Limb (tissue), 2 donors: Measurements from ENCODE around the gene DISC1.
"Not testable (repeated sequence)": the region's sequence is repeated elsewhere in the genome, so short reads cannot be mapped to it uniquely, and the experiment has no call there.

Source experiments
- DNase-seq, 2 donors: peaks; one replicate each; pipeline ENCODE4 v3.0.0-alpha.2; 2016; ENCODE audit errors: extremely low spot score in 2 of 2

Gene DISC1

GRCh38 chr1:231885209-231885854, 258.7 kb downstream of the DISC1 start:
- no peak for DNase-seq

DNA sequence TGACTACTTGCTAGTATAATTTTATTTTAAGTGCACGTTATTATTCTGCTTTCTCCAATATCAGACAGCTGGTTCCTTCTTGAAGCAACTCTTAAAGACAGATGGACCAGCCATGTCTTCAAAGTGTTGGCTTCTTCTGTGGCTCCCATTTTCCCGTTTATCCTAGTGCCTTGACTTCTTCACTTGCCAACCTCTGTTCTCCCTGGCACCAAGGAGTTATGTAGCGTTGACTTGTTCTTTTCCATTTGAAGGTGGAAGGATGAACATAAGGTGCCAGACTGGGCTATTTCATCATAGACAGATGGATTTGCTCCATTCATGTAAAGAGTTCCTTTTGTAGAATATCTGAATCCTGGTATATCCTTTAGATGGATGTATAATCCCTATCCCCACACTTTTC, 260.6 kb downstream of the DISC1 start:
- no peak for DNase-seq

DNA sequence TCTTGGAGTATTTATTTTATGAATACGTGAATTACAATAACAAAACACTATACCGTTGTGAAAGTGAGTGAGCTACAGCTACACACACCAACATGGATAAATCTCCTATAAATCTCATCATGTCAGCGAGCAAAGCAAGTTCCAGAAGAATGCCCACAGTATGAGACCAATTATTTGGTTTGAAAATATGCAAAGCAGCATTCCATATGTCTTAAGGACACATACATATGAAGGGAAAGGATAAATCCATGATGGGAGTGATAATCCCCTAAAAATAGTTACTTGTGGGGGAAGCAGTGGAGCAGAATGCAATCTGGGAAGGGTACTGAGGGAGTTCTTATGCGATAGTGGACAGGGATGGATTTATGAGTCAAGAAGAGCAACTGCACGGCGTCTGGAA, 261.3 kb downstream of the DISC1 start:
- no peak for DNase-seq

DNA sequence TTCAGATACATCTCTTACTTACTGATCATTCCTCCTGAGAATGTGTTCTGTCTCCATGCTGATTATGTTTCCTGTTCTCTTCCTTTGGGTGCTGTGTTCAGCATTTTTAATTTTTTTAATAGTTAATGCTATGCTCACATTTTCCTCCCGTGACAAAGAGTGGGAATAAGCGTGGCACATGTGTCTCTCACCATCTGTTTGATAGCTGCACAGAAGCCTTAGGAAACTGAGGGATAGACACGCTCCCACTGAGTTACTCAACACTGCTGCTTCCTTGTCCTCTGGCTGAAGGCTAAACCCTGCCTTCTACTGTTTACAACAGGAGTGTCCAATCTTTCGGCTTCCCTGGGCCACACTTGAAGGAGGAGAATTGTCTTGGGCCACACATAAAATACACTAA, 264.2 kb downstream of the DISC1 start:
- DNase-seq: no peak

DNA sequence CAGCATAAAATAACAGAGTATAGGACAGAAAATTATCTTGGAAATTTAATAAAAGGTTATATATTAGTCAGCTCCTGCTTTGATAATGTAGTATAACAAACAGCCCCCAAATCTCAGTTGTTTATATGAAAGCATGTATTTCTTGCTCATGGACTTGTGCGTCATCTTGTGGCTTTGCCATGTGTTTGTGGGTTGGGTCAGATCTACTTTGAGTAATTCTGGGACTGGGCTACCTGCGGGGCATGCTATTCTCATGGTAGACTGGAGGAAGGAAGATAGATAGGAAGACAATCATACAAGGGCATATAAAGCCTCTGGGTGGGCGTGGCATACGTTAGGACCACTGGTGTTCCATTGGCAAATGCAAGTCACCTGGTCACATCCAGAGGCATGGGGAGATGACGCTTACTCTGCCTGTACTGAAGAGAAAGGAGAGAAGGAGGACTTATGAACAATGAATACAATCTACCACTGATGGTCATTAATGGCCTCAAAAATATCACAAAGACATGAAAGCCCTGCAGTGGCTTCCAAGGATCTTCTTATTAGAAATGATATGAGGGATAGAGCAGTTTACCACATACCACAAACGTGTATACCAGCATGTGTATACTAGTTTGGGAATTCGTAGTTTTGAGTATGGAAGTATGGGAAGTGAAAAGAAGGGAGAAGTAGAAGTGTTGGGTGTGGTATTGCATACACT, 267.0 kb downstream of the DISC1 start:
- no peak for DNase-seq

- no peak for DNase-seq
These were observed 270.2 kb downstream of the DISC1 start for GRCh38 chr1:231896806-231897205.

DNA sequence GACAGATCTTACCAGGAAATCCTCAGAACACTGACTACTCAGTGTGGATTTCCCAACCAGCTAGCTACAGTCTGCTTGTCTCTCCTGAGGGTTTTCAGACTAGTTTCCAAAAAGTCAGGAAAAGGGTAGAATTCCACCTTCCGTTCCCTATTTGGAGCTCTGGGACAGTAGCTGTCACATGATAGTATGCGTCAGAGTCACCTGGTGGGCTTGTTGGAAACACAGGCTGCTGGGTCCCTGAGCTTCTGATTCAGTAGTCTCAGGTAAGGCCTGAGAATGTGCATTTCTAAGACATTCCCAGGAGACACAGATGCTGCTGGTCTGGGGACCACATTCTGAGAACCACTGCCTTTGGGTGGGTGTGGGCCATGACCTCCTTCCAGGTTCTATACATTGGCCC, 272.5 kb downstream of the DISC1 start:
- no peak for DNase-seq

DNA sequence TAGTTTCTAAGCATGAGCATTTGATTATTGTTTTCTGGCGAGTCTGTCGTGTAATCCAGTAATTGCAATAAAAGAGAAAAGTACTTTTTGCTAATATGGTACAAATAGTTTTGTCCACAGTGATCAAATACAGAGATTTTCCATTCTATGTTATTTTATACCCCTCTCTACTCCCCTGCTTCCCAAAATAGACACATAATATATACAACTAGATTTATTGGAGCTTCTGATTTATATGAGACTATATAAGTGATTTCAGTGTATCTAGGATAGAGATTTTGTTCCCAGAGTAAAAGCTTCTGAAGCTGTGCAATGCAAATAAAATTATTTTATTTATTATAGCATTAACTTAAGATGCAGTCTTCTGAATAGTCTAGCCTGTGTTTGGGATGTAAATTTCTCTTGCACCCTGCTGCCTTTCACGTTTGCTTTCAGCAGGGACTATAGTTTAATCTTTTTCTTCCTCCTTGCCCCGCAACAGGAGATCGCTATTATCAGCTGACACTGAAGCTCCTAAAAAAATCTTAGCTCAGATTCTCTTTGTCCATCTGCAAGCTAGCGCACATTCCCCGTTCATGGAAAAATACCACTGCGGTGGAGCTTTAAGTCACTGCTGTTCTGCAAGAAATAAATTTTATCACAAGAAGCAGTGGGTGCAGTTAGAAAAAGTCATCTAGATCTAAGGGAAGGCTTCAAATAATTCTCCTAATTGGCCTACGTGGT, 273.3 kb downstream of the DISC1 start:
- no peak for DNase-seq

DNA sequence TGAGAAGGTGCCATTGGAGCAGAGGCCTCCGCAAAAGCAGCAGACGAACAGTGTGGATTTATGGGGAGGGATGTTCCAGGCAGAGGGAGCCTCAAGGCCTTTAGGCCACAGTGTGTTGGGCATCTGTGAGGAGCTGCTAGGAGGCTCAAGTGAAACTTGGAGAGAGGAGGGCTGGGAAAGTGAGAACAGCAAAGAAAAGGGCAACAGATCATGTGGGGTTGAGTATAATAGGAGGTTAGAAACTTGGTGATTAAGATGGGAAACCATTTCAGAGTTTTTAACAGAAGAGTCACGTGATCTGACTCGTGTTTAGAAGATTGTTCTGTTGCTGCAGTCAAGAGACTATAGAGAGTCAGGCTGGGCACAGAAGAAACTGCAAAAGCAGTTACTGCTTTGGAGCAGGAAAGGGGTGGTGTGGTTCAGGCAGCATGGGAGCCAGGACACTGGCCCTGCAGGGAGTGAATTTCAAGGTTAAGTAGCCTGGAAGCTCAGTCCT, 277.0 kb downstream of the DISC1 start:
- no peak for DNase-seq

DNA sequence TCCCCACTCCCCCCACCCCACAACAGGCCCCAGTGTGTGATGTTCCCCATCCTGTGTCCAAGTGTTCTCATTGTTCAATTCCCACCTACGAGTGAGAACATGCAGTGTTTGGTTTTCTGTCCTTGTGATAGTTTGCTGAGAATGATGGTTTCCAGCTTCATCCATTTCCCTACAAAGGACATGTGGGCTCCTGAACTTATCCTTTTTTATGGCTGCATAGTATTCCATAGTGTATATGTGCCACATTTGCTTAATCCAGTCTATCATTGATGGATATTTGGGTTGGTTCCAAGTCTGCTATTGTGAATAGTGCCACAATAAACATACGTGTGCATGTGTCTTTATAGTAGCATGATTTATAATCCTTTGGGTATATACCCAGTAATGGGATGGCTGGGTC, 280.7 kb downstream of the DISC1 start:
- not testable (repeated sequence) for DNase-seq

- DNase-seq: no peak
These were observed 286.9 kb downstream of the DISC1 start for GRCh38 chr1:231913493-231913892.

DNA sequence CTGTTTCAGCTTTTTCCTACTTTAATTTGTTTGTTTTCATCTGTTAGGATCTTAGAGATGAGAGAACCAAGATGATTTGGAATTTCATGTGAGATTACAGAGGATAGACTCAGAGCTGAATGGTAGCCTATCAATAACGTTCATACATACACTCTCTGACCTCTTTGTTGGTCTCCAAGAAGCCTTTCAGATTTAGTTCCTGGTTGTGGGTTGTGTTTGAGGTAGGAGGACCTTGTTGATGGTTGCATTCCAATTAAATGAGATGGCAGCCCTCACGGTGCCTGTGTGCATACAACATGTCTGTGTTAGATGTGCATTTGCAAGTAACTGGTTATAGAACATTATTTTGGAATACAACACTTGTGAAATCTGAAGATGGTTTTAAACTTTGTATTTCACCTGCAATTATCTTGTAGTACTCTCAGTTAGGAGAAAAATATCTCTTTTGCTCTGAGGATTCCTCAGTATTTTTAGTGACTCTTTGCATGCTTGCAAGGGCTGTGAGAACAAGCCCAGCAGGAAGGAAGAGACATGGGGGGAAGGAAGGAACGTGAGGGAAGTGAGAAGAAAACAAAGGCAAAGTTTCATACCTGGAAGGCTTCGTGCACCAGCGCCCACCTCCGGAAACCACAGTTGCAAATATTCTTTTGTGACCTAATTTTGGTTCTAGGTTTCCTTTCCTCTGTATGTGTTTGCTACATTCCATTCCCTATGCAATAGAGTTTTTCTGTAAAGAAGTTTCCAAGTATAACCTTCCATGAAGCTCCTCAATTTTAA, 291.8 kb downstream of the DISC1 start:
- DNase-seq: no peak

DNA sequence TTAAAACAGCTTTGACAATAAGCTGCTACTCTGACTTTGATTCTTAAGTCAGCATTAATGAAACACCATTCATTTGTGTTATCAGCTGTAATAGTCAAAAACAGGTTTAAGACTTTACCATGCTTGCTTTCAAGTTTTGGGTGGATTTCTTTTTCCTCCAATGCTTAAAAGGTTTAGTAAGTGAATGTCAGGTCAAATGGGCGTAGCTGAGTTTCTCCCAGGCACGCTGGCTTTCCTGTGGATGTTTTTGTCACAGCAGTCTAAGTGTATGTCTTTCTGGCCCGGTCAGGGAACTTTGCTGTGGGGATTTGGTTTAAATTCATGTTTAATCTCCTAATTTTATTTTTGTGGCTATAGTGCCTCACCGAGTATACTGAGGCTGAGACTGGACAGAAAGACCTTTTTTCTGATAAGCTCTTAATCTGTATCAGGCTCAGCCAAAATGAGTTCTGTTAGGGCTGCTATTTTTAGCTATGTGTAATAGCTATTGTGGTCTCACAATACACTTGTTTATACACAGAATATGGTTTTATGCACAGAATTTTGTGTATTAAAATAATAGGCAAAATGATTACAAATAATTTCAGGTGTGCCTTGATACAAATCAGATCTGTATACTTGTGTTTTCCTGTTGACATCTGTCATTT, 292.8 kb downstream of the DISC1 start:
- DNase-seq: no peak

DNA sequence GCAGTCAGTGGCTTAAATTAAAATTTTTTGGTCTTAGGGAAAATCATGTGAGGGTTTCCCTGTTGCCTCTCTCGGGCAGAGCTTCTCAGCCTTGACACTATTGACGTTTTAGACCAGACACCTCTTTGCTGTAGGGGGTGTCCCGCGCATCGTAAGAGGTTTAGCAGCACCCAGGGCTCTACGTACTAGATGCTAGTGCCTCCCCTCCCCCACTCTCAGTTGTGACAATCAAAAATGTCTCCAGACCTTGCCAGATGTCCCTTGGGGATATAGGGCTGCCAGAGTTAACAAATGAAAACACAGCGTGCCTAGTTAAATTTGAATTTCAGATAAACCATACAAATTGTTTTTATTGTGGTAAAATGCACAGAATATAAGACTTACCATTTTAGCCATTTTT, 293.3 kb downstream of the DISC1 start:
- DNase-seq: no peak

GRCh38 chr1:231921646-231922345, 295.2 kb downstream of the DISC1 start:
- no peak for DNase-seq

- DNase-seq: no peak
These were observed 297.0 kb downstream of the DISC1 start for GRCh38 chr1:231923491-231924041.

DNA sequence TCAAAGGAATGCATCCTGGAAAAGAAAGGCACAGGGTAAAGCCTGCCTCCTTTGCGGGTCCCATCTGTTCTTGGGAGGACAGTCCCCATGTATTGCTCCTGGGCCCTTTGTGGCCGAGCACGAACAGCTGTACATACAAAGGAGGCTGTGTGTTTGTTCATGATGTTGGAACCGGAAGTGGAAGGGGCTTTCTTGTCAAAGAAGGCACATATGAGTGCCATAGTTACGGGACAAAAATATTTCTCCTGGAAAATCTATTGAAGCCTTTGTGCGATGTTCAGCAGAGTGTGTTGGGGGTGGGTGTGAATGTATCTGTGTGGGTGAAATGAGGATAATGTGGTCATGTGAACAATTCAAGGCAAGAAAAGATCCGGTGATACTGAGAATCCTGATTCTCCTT, 297.6 kb downstream of the DISC1 start:
- peak; percentile 21 to 48 for DNase-seq

DNA sequence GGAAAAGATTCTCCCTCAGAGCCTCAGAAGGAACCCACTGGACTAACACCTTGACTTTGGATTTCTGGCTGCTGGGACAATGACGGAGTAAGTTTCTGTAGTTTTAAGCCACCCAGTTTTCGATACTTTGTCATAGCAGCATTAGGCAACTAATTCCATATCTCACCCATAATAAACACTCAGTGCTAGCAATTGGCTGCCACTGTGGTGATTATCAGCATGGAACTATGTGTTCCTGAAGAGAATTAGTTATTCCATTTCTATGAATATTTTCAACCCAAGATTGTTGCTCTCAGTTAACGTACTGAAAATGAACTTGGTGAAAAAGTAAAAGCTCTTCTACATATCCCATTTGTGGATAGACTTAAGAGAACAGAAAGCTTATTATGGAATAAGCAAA, 299.3 kb downstream of the DISC1 start:
- no peak for DNase-seq

- no peak for DNase-seq
These were observed 299.8 kb downstream of the DISC1 start for GRCh38 chr1:231926340-231926739.

DNA sequence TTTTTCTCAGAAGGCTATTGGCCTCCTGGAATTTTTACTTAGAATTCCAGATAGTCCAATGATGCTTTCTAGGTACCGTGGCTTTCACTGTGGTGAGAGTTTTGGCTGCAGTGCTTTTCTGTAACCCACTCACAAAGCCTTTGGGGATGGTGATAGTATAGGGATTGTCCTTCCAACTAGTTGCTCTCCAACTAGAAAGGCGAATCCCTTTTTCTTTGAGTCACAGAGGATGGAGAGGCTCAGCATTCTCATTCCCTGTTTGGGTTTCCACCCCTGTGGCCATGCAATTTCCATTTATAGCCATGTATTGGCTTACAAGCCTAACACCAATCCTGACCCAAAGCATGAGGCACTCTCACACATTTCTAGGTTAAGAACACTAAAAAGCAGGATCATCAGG, 300.3 kb downstream of the DISC1 start:
- no peak for DNase-seq
